GM23338 (cell line): ENCODE measurements around the gene PPP1R9B. TPM values are rescaled to one million over a fixed set of nuclear protein-coding genes. Genes with fewer than 3 reads are reported as not detected.

ENCODE experiments used
- ATAC-seq: fragments of 200-7000 bp; cut with Tn5 transposase; 3 replicates; pipeline ENCODE4 v1.9.1; 2020
- DNase-seq: peaks from one replicate; pipeline ENCODE4 v3.0.0-alpha.2; 2015; ENCODE audit warnings: low spot score
- H2AFZ ChIP-seq: fragments of 200-600 bp; sonication (generic); 2 replicates; pipeline ENCODE4 v1.8.0; 2016; ENCODE audit warnings: antibody characterized with exemption, mild to moderate bottlenecking, moderate library complexity
- H3F3A ChIP-seq: fragments of 200-600 bp; sonication (generic); replicated peaks from 2 replicates; pipeline ENCODE4 v1.8.0; 2017; ENCODE audit warnings: antibody characterized with exemption, mixed run types, low read depth
- H3K27ac ChIP-seq: fragments of 200-600 bp; sonication (generic); 2 replicates; pipeline ENCODE4 v1.6.1; 2016; ENCODE audit warnings: low read depth
- H3K27me3 ChIP-seq: fragments of 200-600 bp; sonication (generic); 2 replicates; pipeline ENCODE4 v1.8.0; 2016; ENCODE audit warnings: mild to moderate bottlenecking, mixed run types, moderate library complexity; ENCODE audit not compliant: insufficient read depth
- H3K36me3 ChIP-seq: fragments of 200-600 bp; sonication (generic); 2 replicates; pipeline ENCODE4 v1.8.0; 2016; ENCODE audit warnings: mild to moderate bottlenecking; ENCODE audit not compliant: insufficient read depth
- H3K4me1 ChIP-seq: fragments of 200-600 bp; sonication (generic); 2 replicates; pipeline ENCODE4 v1.8.0; 2016; ENCODE audit warnings: mild to moderate bottlenecking, moderate library complexity; ENCODE audit not compliant: insufficient read depth
- H3K4me2 ChIP-seq: fragments of 200-600 bp; sonication (generic); 2 replicates; pipeline ENCODE4 v1.7.1; 2017; ENCODE audit warnings: mixed run types
- H3K4me3 ChIP-seq: fragments of 200-600 bp; sonication (generic); 2 replicates; pipeline ENCODE4 v1.6.1; 2016; ENCODE audit warnings: mixed run types
- H3K79me2 ChIP-seq: fragments of 200-600 bp; sonication (generic); replicated peaks from 2 replicates; pipeline ENCODE4 v1.8.0; 2017; ENCODE audit warnings: mild to moderate bottlenecking; ENCODE audit not compliant: insufficient read depth
- H3K9me2 ChIP-seq: fragments of 200-600 bp; sonication (generic); 2 replicates; pipeline ENCODE4 v1.8.0; 2017; ENCODE audit not compliant: insufficient read depth
- H4K20me1 ChIP-seq: fragments of 200-600 bp; sonication (generic); replicated peaks from 2 replicates; pipeline ENCODE4 v1.8.0; 2017; ENCODE audit warnings: mild to moderate bottlenecking; ENCODE audit not compliant: insufficient read depth
- H3K27ac Mint-ChIP-seq: 2 replicates; pipeline ENCODE4 v1.8.0; 2020; ENCODE audit warnings: inconsistent platforms, mild to moderate bottlenecking, moderate library complexity, mixed read lengths
- H3K27me3 Mint-ChIP-seq: 3 replicates; pipeline ENCODE4 v1.8.0; 2022; ENCODE audit warnings: low read depth, mild to moderate bottlenecking, moderate library complexity, mixed read lengths, inconsistent platforms; ENCODE audit not compliant: insufficient read depth, poor library complexity
- H3K36me3 Mint-ChIP-seq: 3 replicates; pipeline ENCODE4 v1.8.0; 2021; ENCODE audit warnings: low read depth, mild to moderate bottlenecking, inconsistent platforms, moderate library complexity, mixed read lengths
- H3K4me1 Mint-ChIP-seq: 3 replicates; pipeline ENCODE4 v1.8.0; 2020; ENCODE audit warnings: mild to moderate bottlenecking, inconsistent platforms, mixed read lengths
- H3K4me3 Mint-ChIP-seq: 3 replicates; pipeline ENCODE4 v1.8.0; 2021; ENCODE audit warnings: moderate library complexity, mild to moderate bottlenecking, inconsistent platforms, mixed read lengths
- H3K9me3 Mint-ChIP-seq: 3 replicates; pipeline ENCODE4 v1.8.0; 2020; ENCODE audit warnings: moderate library complexity, mild to moderate bottlenecking, inconsistent platforms, mixed read lengths
- CREB1 ChIP-seq: fragments of 250-450 bp; sonication (Bioruptor Pico); IDR thresholded peaks from 2 replicates; pipeline ENCODE4 v1.5.0; 2020; ENCODE audit warnings: low read depth, mild to moderate bottlenecking, moderate library complexity
- CTCF ChIP-seq, 2 experiments: fragments of 200-600 bp in 1 of 2; sonication (generic) in 1 of 2; conservative IDR thresholded peaks; 2 replicates each; pipeline versions ENCODE4 v1.5.1 to v1.6.1; 2016 to 2017; ENCODE audit warnings: antibody characterized with exemption in 2 of 2, low read depth in 2 of 2, mild to moderate bottlenecking in 2 of 2, moderate library complexity in 1 of 2
- ETS1 ChIP-seq: IDR thresholded peaks from 2 replicates; pipeline ENCODE4 v1.6.1; 2016; ENCODE audit warnings: antibody characterized with exemption
- EZH2 ChIP-seq: fragments of 200-600 bp; sonication (generic); IDR thresholded peaks from one replicate; pipeline ENCODE4 v1.8.0; 2017; ENCODE audit warnings: antibody characterized with exemption, mild to moderate bottlenecking, low read depth; ENCODE audit not compliant: unreplicated experiment
- EZH2phosphoT487 ChIP-seq: fragments of 200-600 bp; sonication (generic); IDR thresholded peaks from one replicate; pipeline ENCODE4 v1.8.1; 2018; ENCODE audit warnings: antibody characterized with exemption; ENCODE audit not compliant: unreplicated experiment
- JUNB ChIP-seq: IDR thresholded peaks from one replicate; pipeline ENCODE4 v1.6.1; 2016; ENCODE audit warnings: antibody characterized with exemption; ENCODE audit not compliant: unreplicated experiment
- NANOG ChIP-seq: IDR thresholded peaks from 2 replicates; pipeline ENCODE4 v1.6.1; 2016; ENCODE audit warnings: antibody characterized with exemption, borderline replicate concordance
- POLR2AphosphoS5 ChIP-seq: IDR thresholded peaks from 2 replicates; pipeline ENCODE4 v1.6.1; 2016; ENCODE audit warnings: antibody characterized with exemption, low read depth
- REST ChIP-seq: IDR thresholded peaks from one replicate; pipeline ENCODE4 v1.6.1; 2018; ENCODE audit warnings: antibody characterized with exemption; ENCODE audit not compliant: unreplicated experiment
- STAT1 ChIP-seq: IDR thresholded peaks from one replicate; pipeline ENCODE4 v1.6.1; 2016; ENCODE audit warnings: antibody characterized with exemption; ENCODE audit not compliant: unreplicated experiment
- ZNF114 ChIP-seq: fragments of 250-450 bp; sonication (Bioruptor Pico); IDR thresholded peaks from 2 replicates; pipeline ENCODE4 v1.5.0; 2020; ENCODE audit warnings: mild to moderate bottlenecking, moderate library complexity
- ZNF331 ChIP-seq: fragments of 250-450 bp; sonication (Bioruptor Pico); IDR thresholded peaks from 2 replicates; pipeline ENCODE4 v1.5.0; 2020; ENCODE audit warnings: low read depth, mild to moderate bottlenecking, moderate library complexity
- ZNF462 ChIP-seq: fragments of 250-450 bp; sonication (Bioruptor Pico); IDR thresholded peaks from 2 replicates; pipeline ENCODE4 v1.5.0; 2020; ENCODE audit warnings: mild to moderate bottlenecking, moderate library complexity
- polyA plus RNA-seq: library from polyadenylated mRNA; unstranded; fragments of >200 nt; fragmentation: Nextera tagmentation; extraction: Ambion mirVana; gene quantifications from 2 replicates; pipeline ENCODE4 v1.2.1, GENCODE V29; 2016
- total RNA-seq: library from RNA; depleted of rRNA; stranded (reverse); fragments of >200 nt; shearing (Covaris generic); gene quantifications from 2 replicates; pipeline ENCODE4 v1.2.3, GENCODE V29; 2014

PPP1R9B gene
- total and polyA plus RNA-seq, 2 experiments from 2014 or later = 2.1 to 10.5 TPM

GRCh38 chr17:50162466-50163254, 12.2 kb upstream of the PPP1R9B start:
- Histone ChIP-seq H2AFZ (no peak overlapping the region; the same call in 1 of the 2 replicates), H3K4me2 (peak overlapping the region; percentile 88), H3K9me2 (no peaks in the 10 kb centered on the region), H3K36me3 (no peaks in the 10 kb centered on the region), H4K20me1 (no peaks in the 10 kb centered on the region), H3K27me3 (peaks cover 18% of the 10 kb centered on the region; the same call in 1 of the 2 replicates), H3F3A (no peaks in the 10 kb centered on the region; the same call in 1 of the 2 replicates), H3K79me2 (no peaks in the 10 kb centered on the region), H3K4me1 (peaks cover 13% of the 10 kb centered on the region), H3K27ac (no peak overlapping the region), H3K4me3 (peak overlapping the region; percentile 67; the same call in 1 of the 2 replicates)
- DNase-seq (no peak), ATAC-seq (no peak)
- Mint-ChIP-seq H3K4me3 (no peak overlapping the region), H3K9me3 (no peaks in the 10 kb centered on the region), H3K4me1 (peaks cover 20% of the 10 kb centered on the region), H3K27ac (no peak overlapping the region), H3K27me3 (peaks cover 13% of the 10 kb centered on the region), H3K36me3 (no peaks in the 10 kb centered on the region)
- TF ChIP-seq NANOG (no peak), EZH2phosphoT487 (no peak), CTCF (conservative IDR thresholded peaks at IDR 0.05; ENCODE audit: low read depth in 2 of 2) (no peak), ZNF114 (CRISPR knock-in tag) (no peak), EZH2 (no peak), ETS1 (no peak), STAT1 (no peak), POLR2AphosphoS5 (no peak), ZNF331 (CRISPR knock-in tag) (no peak), ZNF462 (CRISPR knock-in tag) (no peak), REST (no peak), CREB1 (CRISPR knock-in tag) (no peak), JUNB (no peak)
